ENCODE results near the gene SREBF2.
"Not testable (repeated sequence)": the region's sequence is repeated elsewhere in the genome, so short reads cannot be mapped to it uniquely, and the experiment has no call there.

Gene SREBF2

DNA sequence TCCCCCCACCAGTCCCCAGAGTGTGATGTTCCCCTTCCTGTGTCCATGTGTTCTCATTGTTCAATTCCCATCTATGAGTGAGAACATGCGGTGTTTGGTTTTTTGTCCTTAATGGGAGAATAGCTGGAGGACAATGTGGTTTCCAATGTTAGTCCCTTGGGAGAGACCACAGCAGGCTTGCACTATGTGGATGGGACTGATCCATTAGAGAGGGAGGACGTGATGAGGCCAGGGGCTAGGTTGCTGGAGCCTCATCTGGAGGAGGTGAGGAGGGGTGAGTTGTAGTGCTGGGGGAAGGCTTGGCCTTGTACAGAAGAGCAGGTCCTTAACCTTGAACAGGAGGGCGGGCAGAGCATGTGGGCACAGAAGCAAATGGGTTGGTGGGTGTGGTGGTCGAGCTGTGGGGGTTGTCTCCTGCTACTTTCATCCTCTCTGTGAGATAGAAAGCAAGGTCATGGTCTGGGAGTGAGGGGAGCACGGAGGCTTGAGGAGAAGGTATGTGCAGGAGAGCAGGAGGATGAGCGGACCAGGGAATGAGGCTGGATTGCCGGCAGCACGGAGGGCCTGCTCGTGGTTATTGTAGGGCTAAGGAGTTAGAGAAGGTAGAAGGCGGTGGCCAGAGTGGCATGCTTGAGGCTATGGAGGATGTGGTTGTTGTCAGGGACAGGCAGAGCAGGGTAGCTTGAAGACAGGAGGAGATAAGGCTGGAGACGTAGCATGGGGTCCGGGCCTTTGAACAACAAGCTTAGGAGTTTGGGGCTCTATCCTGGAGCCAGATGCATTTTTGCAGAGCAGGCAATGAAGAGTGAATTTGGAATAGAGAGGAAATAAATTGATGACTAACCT, 11.2 kb upstream of the SREBF2 start:
- no peak for DNase-seq

GRCh38 chr22:41822317-41823057, 10.4 kb upstream of the SREBF2 start:
- peak; percentile 47 to 60 for DNase-seq

DNA sequence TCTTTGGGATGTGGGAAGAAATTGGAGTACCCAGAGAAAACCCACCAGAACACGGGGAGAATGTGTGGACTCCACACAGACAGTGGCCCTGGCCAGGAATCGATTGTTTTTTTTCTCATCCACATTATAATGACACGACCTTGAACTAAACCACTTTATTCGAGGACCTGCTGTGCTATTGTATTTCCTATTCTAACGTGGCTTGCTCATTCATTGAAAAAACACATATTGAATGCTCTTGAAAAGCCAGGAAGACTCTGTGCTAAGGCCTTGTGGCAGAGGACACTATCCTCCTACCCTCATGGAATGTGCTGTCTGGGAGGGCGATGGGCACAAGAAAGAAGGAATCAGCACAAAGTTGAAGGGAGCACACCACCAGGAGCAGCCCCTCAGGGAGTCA, 9.1 kb upstream of the SREBF2 start:
- no peak for DNase-seq

GRCh38 chr22:41825376-41825775, 7.5 kb upstream of the SREBF2 start:
- DNase-seq, result no peak

- DNase-seq, result no peak
These were observed 6.9 kb upstream of the SREBF2 start for GRCh38 chr22:41826021-41826420.

DNA sequence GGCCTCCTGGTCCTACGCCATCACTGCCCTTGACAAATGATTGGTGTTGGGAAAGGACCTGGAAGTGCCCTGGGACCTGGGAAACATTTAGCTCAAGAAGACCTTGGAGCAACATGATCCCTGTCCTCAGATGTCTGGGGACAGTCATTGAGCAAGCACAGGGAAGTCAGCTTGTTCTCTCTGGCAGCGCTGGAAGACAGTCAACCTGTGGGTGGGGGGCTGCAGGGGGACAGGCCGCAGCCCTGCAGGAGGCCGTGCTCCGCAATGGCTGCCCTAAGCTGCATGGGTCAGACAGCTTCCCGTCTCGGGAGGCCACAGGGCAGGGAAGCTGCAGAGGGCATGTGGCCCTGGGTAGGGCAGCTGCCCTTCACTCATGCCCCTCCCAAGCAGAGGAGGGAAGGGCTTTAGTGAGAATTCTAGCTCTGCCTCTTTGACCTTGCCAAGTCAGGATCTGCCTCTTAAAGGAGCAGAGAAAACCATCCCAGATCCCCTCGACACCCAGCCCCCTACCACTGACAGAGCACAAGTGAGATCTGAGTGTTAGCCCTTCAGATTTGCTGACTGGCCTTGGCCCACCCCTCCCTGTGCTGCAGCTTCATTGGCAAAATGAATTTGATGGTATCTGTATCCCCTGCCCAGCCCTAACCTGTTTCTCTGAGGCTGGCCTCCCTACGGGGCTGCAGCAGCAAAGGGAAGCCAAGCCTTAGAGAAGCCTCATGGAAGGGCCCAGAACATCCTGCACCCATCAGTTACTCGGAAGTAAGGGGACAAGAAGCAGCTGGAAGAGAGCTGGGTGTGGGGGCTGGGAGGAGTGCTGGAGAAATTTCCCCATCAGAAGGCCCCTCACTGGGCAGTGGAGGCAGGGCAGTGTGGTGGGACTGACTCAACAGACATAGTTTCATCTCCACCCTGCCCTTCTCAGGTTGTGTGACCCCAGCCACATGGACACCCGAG, 6.2 kb upstream of the SREBF2 start:
- no peak for DNase-seq

GRCh38 chr22:41827671-41828070, 5.2 kb upstream of the SREBF2 start:
- DNase-seq, result no peak

- no peak for DNase-seq
These were observed 4.4 kb upstream of the SREBF2 start for GRCh38 chr22:41828516-41828915.

DNA sequence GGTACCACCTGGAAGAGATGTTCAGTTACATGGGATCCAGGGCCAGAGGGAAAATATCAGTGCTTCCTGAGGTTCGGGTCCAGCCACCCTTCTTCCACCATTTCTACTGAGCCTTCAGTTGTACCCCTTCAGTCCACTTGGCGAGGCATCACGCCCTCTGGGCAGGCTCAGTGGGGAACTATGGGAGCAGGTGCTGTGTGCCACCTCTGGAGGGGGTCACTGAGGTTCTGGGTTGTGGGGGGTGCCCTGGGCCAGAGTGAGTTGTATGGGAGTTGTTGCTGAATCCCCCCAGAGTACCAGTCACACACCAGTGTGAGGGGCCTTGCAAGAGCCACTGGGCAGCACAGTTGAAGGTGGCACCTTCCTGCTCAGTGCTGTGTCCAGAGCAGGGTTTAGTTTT, 2.7 kb upstream of the SREBF2 start:
- peak in 1 of 2 donors; percentile 15 for DNase-seq

- no peak for DNase-seq
These were observed 1.5 kb upstream of the SREBF2 start for GRCh38 chr22:41831383-41831782.

DNA sequence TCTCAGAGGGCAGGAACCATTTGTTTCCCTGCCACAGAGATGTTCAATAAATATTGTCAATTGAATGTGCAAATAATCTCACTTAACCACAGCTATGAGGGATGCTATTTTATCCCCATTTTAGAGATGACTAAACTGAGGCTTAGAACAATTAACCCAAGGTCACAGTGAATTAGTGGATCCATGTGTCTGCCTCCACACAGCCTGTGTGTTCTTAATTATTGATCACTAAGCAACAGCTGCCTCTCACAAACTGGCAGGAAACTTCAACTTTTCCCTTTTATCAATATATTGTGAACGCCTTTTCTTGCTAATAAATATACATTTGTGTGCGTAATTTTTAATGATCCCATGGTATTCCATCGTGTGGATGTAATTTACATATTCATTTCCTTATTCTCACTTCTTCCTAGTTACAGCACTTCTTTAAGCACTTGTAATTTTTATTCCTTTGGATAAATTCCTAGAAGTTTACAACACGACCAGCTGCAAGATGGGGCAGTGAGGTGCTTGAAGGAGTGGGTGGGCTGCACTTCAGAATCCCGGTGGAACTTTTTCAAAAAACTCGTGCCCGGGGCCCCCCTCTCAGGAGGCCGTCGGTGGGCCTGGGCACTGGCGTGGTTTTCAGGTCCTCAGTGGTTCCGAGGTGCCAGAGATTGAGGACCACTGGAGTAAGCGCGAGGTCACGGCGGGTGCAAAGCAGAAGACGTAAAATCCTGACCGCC, 915 bp upstream of the SREBF2 start:
- DNase-seq, result no peak

- DNase-seq, result peak; percentile 40 to 51
These were observed 582 bp downstream of the SREBF2 start for GRCh38 chr22:41833369-41834004.

DNA sequence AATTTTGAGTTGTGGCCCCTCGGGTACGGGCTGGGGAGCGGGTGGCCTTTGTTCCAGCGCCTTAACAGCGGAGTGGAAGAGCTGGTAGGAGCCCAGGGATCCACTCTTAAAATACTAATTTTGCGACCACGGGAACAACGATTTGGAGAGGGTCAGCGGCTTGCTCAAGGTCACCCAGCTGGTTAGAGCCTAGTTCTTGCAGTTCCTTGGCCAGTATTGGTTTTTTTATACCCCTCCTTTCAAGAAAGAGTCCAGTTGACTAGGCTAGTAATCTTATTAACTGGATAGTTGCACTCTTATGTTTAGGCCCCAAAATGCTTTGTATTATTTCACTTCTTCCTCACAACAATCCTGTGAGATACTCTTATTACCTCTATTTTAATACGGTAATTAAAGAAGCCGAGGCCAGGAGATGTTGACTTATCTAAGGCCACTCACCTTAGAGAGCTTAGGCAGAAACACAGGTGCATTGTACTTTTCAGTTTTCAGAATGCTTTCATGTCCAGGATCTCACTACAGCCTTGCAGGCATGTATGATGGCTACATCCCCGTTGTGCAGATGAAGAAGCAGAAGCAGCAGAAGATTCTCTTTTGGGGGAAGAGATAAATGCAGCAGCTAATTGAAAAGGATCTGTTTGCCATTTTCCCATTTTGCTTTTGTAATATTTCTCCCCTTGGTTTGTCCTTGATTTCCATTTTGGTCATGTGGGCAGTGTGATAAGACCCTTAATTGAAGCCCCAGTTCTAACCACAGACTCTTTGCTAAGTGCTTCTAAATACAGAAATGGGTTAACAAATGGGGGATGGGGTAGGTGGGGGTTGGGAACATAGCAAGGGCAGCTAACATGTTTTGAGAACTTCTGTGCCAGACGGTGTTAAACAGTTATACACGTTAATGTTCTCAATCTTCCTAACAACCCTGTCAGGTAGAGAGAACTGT, 1.4 kb downstream of the SREBF2 start:
- DNase-seq, result no peak

- not testable (repeated sequence) for DNase-seq
These were observed 2.6 kb downstream of the SREBF2 start for GRCh38 chr22:41835462-41835861.

DNA sequence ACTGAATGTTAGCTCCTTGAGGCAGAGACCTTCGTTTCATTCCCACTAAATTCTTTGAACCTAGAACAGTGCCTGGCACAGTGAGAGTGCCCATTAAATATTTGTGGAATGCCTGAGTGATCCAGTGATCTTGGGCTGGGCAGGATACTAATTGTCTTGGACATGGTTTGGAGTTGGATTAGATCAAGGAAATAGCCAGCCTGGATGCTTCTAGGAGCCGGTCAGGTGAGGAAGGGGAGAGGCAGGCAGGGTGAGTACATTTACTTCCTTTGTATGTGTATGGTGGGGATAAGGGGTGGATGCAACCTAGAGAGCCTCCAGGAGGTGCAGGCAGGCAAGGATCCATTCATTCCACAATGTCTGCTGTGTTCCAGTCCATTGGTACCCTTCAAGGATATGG, 3.6 kb downstream of the SREBF2 start:
- no peak for DNase-seq

DNA sequence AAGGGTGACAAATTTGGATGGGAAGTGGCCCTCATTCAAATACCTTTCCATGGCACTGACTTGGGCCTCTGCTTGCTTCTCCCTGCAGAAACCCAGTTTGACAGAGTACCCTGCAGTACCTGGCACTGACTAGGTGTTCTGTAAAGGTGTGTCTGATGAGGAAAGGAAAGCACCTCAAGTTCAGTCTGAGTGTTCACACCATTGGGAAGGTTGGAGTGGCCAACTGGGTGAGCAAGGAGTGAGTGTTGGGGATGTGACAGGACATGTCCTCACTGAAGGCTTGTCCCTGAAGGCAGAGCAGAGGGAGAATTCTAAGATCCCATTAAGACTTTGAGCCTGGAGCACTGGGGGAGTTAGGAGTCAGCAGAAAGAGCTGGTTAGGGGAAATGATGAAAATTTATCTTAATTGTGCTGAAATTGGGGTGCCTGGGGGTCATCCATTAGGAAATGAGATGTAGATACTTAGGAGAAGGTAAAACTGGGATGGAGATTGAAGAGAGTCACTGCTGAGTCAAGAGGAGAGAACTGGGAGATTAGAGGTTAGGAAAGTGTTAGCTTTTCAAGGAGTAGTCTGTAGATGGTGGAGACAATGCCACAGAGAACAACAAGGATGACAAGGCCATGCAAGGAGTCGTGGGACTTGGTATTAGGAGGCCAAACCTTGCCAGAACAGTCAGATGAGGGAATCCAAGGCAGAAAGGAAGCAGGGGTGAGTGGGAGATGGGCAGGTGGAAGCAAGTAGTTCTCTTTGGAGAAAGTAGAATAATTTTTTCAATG, 6.1 kb downstream of the SREBF2 start:
- DNase-seq, result no peak

DNA sequence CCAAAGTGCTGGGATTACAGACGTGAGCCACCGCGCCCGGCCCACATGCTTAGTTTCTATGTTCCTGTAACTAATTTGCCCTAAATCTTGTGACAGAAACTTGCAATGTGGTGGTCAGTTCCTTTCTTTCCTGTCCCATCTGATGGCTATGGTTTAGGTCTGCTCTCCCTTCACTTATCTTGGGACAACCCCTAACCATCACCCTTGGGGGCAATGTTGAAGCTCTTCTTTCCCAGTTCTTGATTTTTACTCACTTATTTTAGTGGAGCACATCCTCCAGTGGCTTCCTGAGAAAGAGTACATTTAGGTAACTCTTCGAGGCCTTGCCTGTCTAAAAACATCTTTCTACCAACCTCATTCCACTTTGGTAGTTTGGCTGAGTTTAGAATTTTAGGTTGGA, 7.3 kb downstream of the SREBF2 start:
- DNase-seq, result no peak

GRCh38 chr22:41841085-41841712, 8.3 kb downstream of the SREBF2 start:
- no peak for DNase-seq
